A549 (cell line): Measurements from ENCODE around the gene SFI1.

Source experiments
- RFX5 ChIP-seq: fragments of 450-650 bp; IDR thresholded peaks from 2 replicates; pipeline ENCODE4 v1.7.1; 2014; ENCODE audit warnings: antibody characterized with exemption, mild to moderate bottlenecking, moderate library complexity
- TF ChIP-seq, protein P1 (sequence below): fragments of >200 bp; sonication (Bioruptor Twin); formaldehyde crosslinking; IDR thresholded peaks from 3 replicates; pipeline ENCODE4 v1.5.1; 2016

- TF ChIP-seq RFX5, result no peak
- TF ChIP-seq, protein P1, sequence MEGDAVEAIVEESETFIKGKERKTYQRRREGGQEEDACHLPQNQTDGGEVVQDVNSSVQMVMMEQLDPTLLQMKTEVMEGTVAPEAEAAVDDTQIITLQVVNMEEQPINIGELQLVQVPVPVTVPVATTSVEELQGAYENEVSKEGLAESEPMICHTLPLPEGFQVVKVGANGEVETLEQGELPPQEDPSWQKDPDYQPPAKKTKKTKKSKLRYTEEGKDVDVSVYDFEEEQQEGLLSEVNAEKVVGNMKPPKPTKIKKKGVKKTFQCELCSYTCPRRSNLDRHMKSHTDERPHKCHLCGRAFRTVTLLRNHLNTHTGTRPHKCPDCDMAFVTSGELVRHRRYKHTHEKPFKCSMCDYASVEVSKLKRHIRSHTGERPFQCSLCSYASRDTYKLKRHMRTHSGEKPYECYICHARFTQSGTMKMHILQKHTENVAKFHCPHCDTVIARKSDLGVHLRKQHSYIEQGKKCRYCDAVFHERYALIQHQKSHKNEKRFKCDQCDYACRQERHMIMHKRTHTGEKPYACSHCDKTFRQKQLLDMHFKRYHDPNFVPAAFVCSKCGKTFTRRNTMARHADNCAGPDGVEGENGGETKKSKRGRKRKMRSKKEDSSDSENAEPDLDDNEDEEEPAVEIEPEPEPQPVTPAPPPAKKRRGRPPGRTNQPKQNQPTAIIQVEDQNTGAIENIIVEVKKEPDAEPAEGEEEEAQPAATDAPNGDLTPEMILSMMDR, result peak; percentile 37; the same call in 1 of the 3 replicates
These were observed 60.4 kb downstream of the SFI1 start for GRCh38 chr22:31556627-31557203.
